HL-60/S4 treated with retinoic acid at 250 ng/mL for 4 days and 3 days (cell line): ENCODE measurements around the gene ZMYM2.

Experiments used
- in situ Hi-C: fragments of 300-500 bp; cut with MboI; formaldehyde crosslinking; loops from 2 replicates; pipeline ENCODE4 v1.7.0; 2022; ENCODE audit warnings: low sequenced_read_pairs

The ZMYM2 gene

GRCh38 chr13:20101467-20102316 is 143.2 kb downstream of the ZMYM2 start:
- in situ Hi-C loops: no loop called here

DNA sequence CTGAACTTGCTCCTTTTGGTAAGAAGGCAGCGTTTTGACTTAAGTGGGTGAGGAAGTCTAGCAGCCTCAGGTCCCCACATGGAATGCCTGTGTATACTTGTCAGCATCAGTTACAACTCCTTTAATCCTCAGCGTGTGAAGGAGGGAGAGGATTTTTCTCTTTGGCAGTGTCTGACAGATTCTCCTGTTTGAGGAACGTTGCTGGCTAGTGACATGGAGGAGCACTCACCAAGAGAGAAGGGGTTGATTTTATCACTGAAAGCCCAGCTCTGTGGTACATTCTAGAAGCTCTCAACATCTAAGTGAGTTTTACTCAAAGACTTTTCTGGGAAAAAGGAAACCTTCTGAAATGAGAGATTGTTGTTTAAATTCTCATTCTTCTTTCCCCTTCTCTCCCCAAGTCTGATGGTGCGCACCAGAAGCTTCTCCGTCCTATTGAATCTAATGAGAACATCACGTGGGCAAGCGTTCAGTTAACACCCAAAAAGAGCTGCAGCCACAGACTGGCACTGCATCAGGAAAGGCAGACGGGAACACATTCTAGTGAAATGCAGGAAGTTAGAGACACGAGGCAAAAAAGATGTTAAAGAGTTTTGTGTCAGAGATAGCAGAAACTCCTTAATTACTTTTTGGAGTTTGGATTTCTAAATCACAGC is 144.1 kb downstream of the ZMYM2 start:
- in situ Hi-C loops: no loop called here

- in situ Hi-C loops: no loop called here
These were observed 146.7 kb downstream of the ZMYM2 start for GRCh38 chr13:20105161-20105689.

DNA sequence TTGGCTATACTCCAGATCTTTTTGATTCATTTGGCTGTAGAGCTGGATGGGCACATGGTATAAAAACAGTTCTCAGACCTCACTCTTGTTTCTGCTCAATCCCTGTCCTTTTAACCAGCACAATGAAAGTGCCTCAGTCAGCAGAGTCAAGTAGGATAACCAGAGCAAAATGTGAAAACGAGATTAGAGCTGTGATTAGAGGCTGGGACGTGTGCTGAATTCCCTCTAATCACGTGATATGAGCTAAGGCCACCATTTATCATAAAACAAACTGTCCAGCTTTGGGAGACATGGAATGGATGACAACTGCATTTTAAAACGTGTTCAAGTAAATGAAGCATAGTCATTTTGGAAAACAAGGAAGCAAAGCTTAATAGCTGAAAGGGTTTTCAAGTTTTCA is 148.2 kb downstream of the ZMYM2 start:
- in situ Hi-C loops: no loop called here

- in situ Hi-C loops: no loop called here
These were observed 150.5 kb downstream of the ZMYM2 start for GRCh38 chr13:20109037-20109436.

GRCh38 chr13:20114066-20114610 is 155.6 kb downstream of the ZMYM2 start:
- in situ Hi-C loops: no loop called here

DNA sequence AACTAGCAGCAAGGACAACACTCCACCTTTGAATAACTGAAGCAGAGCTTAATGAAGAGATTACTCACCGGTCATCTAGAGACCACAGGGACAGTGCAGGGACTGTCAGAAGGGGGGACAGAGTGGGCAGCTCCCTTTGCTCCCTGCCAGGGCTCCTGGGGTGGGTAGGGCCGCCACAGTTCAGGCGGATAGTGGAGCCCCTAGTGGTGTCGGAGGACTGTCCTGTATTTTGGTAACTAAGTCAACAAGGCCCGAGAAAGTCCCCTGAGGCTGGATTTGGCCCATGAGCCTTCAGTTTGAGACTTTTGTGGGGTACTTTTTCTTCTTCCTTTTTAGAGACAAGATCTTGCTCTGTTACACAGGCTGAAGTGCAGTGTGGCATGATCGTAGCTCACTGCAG is 157.7 kb downstream of the ZMYM2 start:
- in situ Hi-C loops: no loop called here

DNA sequence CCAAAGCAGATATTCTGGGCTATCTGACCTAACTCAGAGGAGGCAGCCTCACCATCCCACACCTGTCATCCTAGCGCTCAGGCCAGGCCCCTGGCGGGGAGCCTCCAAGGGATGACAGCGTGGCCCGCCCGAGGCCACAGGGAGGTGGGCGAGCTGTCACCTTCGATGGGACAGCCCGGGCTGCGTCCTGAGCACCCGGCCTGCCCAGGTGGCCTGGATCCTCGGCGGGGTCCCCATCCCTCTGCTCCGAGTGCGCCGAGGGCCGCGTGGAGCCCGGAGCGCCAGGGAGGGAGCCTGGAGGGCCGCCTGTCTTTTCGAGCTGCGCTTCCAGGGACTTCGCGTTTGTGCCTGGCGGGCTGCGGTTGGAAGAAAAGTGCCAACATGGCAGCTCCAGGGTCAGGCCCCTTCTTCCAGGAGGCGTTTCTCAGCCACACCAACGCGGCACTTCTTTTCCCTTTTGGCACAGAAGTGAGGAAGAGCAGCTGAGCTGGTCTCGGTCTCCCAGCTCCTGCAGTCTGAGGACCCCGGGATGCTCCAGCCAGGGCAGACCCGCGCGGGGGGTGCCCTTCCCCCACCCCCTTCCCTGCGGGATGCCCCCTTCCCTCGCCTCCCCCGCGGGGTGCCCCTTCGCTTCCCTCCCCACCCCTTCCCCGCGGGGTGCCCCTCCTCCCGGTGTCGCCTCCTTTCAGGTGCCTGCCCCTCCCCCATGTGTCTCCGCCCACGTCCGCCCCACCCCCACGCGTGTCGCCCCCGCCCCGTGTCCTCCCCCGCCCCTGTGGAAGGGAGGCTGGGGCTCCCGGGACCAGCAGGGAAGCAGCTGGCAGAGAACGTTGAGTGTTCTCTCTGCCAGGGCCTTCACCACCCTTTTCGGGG is 160.0 kb downstream of the ZMYM2 start:
- in situ Hi-C loops: no loop called here

DNA sequence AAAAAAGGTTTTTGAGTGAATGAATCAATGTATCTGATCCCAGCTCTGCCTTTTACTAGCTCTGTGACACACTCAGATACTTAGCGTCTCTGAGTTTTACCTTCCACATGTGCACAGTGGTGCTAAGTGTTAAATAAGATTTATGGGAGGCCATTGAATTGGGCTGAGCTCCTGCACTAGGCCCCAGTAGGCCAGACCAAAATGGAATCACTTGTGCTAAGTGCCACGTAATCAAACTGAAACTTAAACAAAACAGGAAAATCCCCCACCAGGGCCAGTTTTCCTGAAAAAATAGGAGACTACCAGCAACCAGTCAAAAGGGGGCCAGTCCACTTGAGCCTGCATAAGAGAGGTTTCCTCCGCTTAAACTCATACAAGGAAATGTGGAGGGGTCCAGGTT is 161.4 kb downstream of the ZMYM2 start:
- in situ Hi-C loops: no loop called here

GRCh38 chr13:20121159-20121525 is 162.6 kb downstream of the ZMYM2 start:
- in situ Hi-C loops: no loop called here

- in situ Hi-C loops: no loop called here
These were observed 165.8 kb downstream of the ZMYM2 start for GRCh38 chr13:20124303-20124702.

- in situ Hi-C loops: no loop called here
These were observed 166.7 kb downstream of the ZMYM2 start for GRCh38 chr13:20125129-20125782.

DNA sequence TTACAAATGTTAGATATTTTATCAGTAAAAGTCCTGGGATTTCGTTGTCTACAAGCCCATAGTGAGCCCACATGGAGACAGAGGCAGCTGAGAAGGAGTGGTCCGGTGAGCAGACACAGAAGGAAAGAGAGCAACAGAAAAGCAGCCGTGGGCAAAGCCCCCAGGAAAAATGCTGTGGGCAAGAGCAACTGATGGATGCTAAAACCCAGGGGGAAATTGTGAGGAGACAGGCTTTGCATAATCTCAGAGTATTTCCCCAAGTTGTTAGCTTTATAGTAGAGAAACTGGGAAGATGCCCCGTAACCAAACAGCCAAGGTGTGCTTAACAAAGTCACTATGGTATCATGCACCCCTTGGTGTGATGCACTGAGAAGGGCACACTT is 167.2 kb downstream of the ZMYM2 start:
- in situ Hi-C loops: no loop called here

- in situ Hi-C loops: no loop called here
These were observed 168.2 kb downstream of the ZMYM2 start for GRCh38 chr13:20126541-20127261.

GRCh38 chr13:20127262-20127561 is 168.7 kb downstream of the ZMYM2 start:
- in situ Hi-C loops: no loop called here

- in situ Hi-C loops: no loop called here
These were observed 169.3 kb downstream of the ZMYM2 start for GRCh38 chr13:20127562-20128458.

- in situ Hi-C loops: no loop called here
These were observed 170.0 kb downstream of the ZMYM2 start for GRCh38 chr13:20128459-20128931.

GRCh38 chr13:20129076-20129475 is 170.5 kb downstream of the ZMYM2 start:
- in situ Hi-C loops: no loop called here

- in situ Hi-C loops: no loop called here
These were observed 171.5 kb downstream of the ZMYM2 start for GRCh38 chr13:20130012-20130411.
